GM23248 (cell line): ENCODE measurements around the gene KLB. TPM values are rescaled to one million over a fixed set of nuclear protein-coding genes. Genes with fewer than 3 reads are reported as not detected.

Experiments
- DNase-seq: peaks from one replicate; pipeline ENCODE4 v3.0.0-alpha.2; 2015
- H2AFZ ChIP-seq: fragments of 200-600 bp; sonication (generic); 2 replicates; pipeline ENCODE4 v1.6.1; 2016; ENCODE audit warnings: antibody characterized with exemption
- H3F3A ChIP-seq: fragments of 200-600 bp; sonication (generic); 2 replicates; pipeline ENCODE4 v1.6.1; 2016; ENCODE audit warnings: mild to moderate bottlenecking, antibody characterized with exemption, mixed run types; ENCODE audit not compliant: insufficient read depth
- H3K27ac ChIP-seq: fragments of 200-600 bp; sonication (generic); 2 replicates; pipeline ENCODE4 v1.5.1; 2016; ENCODE audit warnings: mild to moderate bottlenecking
- H3K27me3 ChIP-seq: fragments of 200-600 bp; sonication (generic); replicated peaks from 2 replicates; pipeline ENCODE4 v1.6.1; 2016; ENCODE audit warnings: mild to moderate bottlenecking; ENCODE audit not compliant: insufficient read depth
- H3K36me3 ChIP-seq: fragments of 200-600 bp; sonication (generic); 2 replicates; pipeline ENCODE4 v1.6.1; 2016; ENCODE audit warnings: low read depth, mild to moderate bottlenecking
- H3K4me1 ChIP-seq: fragments of 200-600 bp; sonication (generic); 2 replicates; pipeline ENCODE4 v1.6.1; 2016; ENCODE audit warnings: mild to moderate bottlenecking; ENCODE audit not compliant: insufficient read depth
- H3K4me2 ChIP-seq: fragments of 200-600 bp; sonication (generic); one replicate; pipeline ENCODE4 v1.6.1; 2016; ENCODE audit warnings: mild to moderate bottlenecking; ENCODE audit not compliant: unreplicated experiment
- H3K4me3 ChIP-seq: fragments of 200-600 bp; sonication (generic); 2 replicates; pipeline ENCODE4 v1.5.1; 2016; ENCODE audit warnings: mild to moderate bottlenecking
- H3K79me2 ChIP-seq: fragments of 200-600 bp; sonication (generic); 2 replicates; pipeline ENCODE4 v1.6.1; 2016; ENCODE audit warnings: mild to moderate bottlenecking; ENCODE audit not compliant: insufficient read depth
- H3K9ac ChIP-seq: fragments of 200-600 bp; sonication (generic); 2 replicates; pipeline ENCODE4 v1.6.1; 2016; ENCODE audit warnings: mild to moderate bottlenecking
- H3K9me2 ChIP-seq: fragments of 200-600 bp; sonication (generic); 2 replicates; pipeline ENCODE4 v1.6.1; 2016; ENCODE audit warnings: mixed run types, mild to moderate bottlenecking, moderate library complexity; ENCODE audit not compliant: insufficient read depth
- H3K9me3 ChIP-seq: fragments of 200-600 bp; sonication (generic); one replicate; pipeline ENCODE4 v1.6.1; 2017; ENCODE audit warnings: low read depth
- H4K20me1 ChIP-seq: fragments of 200-600 bp; sonication (generic); 2 replicates; pipeline ENCODE4 v1.6.0; 2016; ENCODE audit not compliant: insufficient read depth
- EZH2 ChIP-seq: fragments of 200-600 bp; sonication (generic); IDR thresholded peaks from 2 replicates; pipeline ENCODE4 v1.6.1; 2018; ENCODE audit warnings: antibody characterized with exemption, mild to moderate bottlenecking; ENCODE audit not compliant: insufficient read depth, poor library complexity, severe bottlenecking
- EZH2phosphoT487 ChIP-seq: fragments of 200-600 bp; sonication (generic); IDR thresholded peaks from 2 replicates; pipeline ENCODE4 v1.6.1; 2018; ENCODE audit warnings: antibody characterized with exemption, moderate library complexity, mild to moderate bottlenecking, low read depth; ENCODE audit not compliant: insufficient read depth
- WGBS, 2 experiments: methylation state at CpG; one replicate each; pipeline ENCODE4 v1.1.6; 2015 to 2017; ENCODE audit warnings: low lambda C conversion rate in 2 of 2, low coverage in 1 of 2; ENCODE audit errors: missing lambda C conversion rate in 2 of 2; 5-methylcytosine and 5-hydroxymethylcytosine counted together
- in situ Hi-C: fragments of 300-500 bp; cut with MboI; formaldehyde crosslinking; loops from 2 replicates; pipeline ENCODE4 v1.15.0; 2020
- polyA plus RNA-seq: library from polyadenylated mRNA; unstranded; fragments of >200 nt; fragmentation: Nextera tagmentation; extraction: Ambion mirVana; gene quantifications from 2 replicates; pipeline ENCODE4 v1.2.1, GENCODE V29; 2016
- total RNA-seq: library from RNA; depleted of rRNA; stranded (reverse); fragments of >200 nt; shearing (Covaris generic); gene quantifications from 2 replicates; pipeline ENCODE4 v1.2.3, GENCODE V29; 2014

Gene KLB
- total and polyA plus RNA-seq, 2 experiments from 2014 or later: not detected

- no peaks in the 10 kb centered on the region for H3K9me3 ChIP-seq
- H3K9ac ChIP-seq: no peak overlapping the region
- H3K36me3 ChIP-seq: peaks cover 57% of the 10 kb centered on the region
- in situ Hi-C loops: no loop called here
- no peak overlapping the region for H3K4me3 ChIP-seq
- H2AFZ ChIP-seq: no peak overlapping the region
- peaks cover 10% of the 10 kb centered on the region for H3K79me2 ChIP-seq
- DNase-seq: no peak
- peaks cover 8% of the 10 kb centered on the region for H4K20me1 ChIP-seq
- WGBS, 2 experiments: 61 to 71% methylated on average over 2 of the region's 2 CpGs
- H3K27ac ChIP-seq: 0 out of 2 replicates have a peak overlapping the region, but pooled peaks have one; percentile 3
- peaks cover 9% of the 10 kb centered on the region for H3K4me1 ChIP-seq
- no peaks in the 10 kb centered on the region for H3K27me3 ChIP-seq
- peaks cover 89% of the 10 kb centered on the region for H3F3A ChIP-seq
- H3K4me2 ChIP-seq: no peak overlapping the region
- TF ChIP-seq EZH2phosphoT487 (no peak), EZH2 (no peak)
- H3K9me2 ChIP-seq: no peaks in the 10 kb centered on the region
Measured at GRCh38 chr4:39450618-39451017, 43.9 kb downstream of the KLB start.

- peaks cover 66% of the 10 kb centered on the region for H3K36me3 ChIP-seq
- no peak overlapping the region for H3K4me3 ChIP-seq
- H4K20me1 ChIP-seq: peaks cover 16% of the 10 kb centered on the region
Measured at GRCh38 chr4:39451423-39452023, 44.8 kb downstream of the KLB start.

GRCh38 chr4:39452153-39452859, 45.6 kb downstream of the KLB start:
- H4K20me1 ChIP-seq: peaks cover 22% of the 10 kb centered on the region

More at GRCh38 chr4:39451423-39452023, 44.8 kb downstream of the KLB start:
- Histone ChIP-seq H3K9me2 (no peaks in the 10 kb centered on the region), H3K27me3 (no peaks in the 10 kb centered on the region), H3K9ac (0 out of 2 replicates have a peak overlapping the region, but pooled peaks have one; percentile 7), H2AFZ (no peak overlapping the region), H3K4me1 (peaks cover 18% of the 10 kb centered on the region), H3F3A (peaks cover 92% of the 10 kb centered on the region), H3K79me2 (peaks cover 19% of the 10 kb centered on the region), H3K4me2 (no peak overlapping the region), H3K9me3 (no peaks in the 10 kb centered on the region), H3K27ac (0 out of 2 replicates have a peak overlapping the region, but pooled peaks have one; percentile 3)
- in situ Hi-C loops: no loop called here
- TF ChIP-seq EZH2 (no peak), EZH2phosphoT487 (no peak)
- 71 to 73% methylated on average over 6 of the region's 6 CpGs for WGBS, 2 experiments
- no peak for DNase-seq

GRCh38 chr4:39452860-39453587, 46.3 kb downstream of the KLB start:
- H3K9ac ChIP-seq: no peak overlapping the region
- no peak overlapping the region for H2AFZ ChIP-seq
- no peak for TF ChIP-seq EZH2phosphoT487
- no peak for TF ChIP-seq EZH2
- peaks cover 97% of the 10 kb centered on the region for H3F3A ChIP-seq
- H3K9me2 ChIP-seq: no peaks in the 10 kb centered on the region
- H3K9me3 ChIP-seq: no peaks in the 10 kb centered on the region
- WGBS, 2 experiments: 76 to 78% methylated on average over 11 of the region's 11 CpGs
- H3K36me3 ChIP-seq: peaks cover 81% of the 10 kb centered on the region
- H3K27me3 ChIP-seq: no peaks in the 10 kb centered on the region
- H3K79me2 ChIP-seq: peaks cover 34% of the 10 kb centered on the region
- peaks cover 18% of the 10 kb centered on the region for H3K4me1 ChIP-seq
- peaks cover 22% of the 10 kb centered on the region for H4K20me1 ChIP-seq
- in situ Hi-C loops: no loop called here
- H3K4me3 ChIP-seq: no peak overlapping the region
- no peak for DNase-seq
- H3K4me2 ChIP-seq: no peak overlapping the region
- no peak overlapping the region for H3K27ac ChIP-seq

More at GRCh38 chr4:39452153-39452859, 45.6 kb downstream of the KLB start:
- no peaks in the 10 kb centered on the region for H3K9me3 ChIP-seq
- no peak overlapping the region for H3K4me3 ChIP-seq
- in situ Hi-C loops: no loop called here
- no peak overlapping the region for H3K27ac ChIP-seq
- no peaks in the 10 kb centered on the region for H3K9me2 ChIP-seq
- H3F3A ChIP-seq: peaks cover 97% of the 10 kb centered on the region
- TF ChIP-seq EZH2: no peak
- TF ChIP-seq EZH2phosphoT487: no peak
- no peak overlapping the region for H3K4me2 ChIP-seq
- no peak overlapping the region for H2AFZ ChIP-seq
- no peak overlapping the region for H3K9ac ChIP-seq
- DNase-seq: no peak
- H3K27me3 ChIP-seq: no peaks in the 10 kb centered on the region
- H3K79me2 ChIP-seq: peaks cover 27% of the 10 kb centered on the region
- H3K36me3 ChIP-seq: peaks cover 74% of the 10 kb centered on the region
- WGBS, 2 experiments: 79 to 83% methylated on average over 6 of the region's 6 CpGs
- H3K4me1 ChIP-seq: peaks cover 24% of the 10 kb centered on the region
